K562 (cell line): ENCODE measurements around the gene RNF123. TPM values are rescaled to one million over a fixed set of nuclear protein-coding genes. Genes with fewer than 3 reads are reported as not detected.

Experiments
- HMG20B ChIP-seq: fragments of 250-450 bp; sonication (Bioruptor Pico); IDR thresholded peaks from 2 replicates; pipeline ENCODE4 v1.5.0; 2021; ENCODE audit warnings: mild to moderate bottlenecking
- MCM2 ChIP-seq: fragments of 450-650 bp; IDR thresholded peaks from 2 replicates; pipeline ENCODE4 v1.6.1; 2017; ENCODE audit warnings: low read depth, mild to moderate bottlenecking
- SRSF9 ChIP-seq: fragments of 200-400 bp; formaldehyde crosslinking; IDR thresholded peaks from 2 replicates; pipeline ENCODE4 v1.6.1; 2017; ENCODE audit warnings: low read depth, low read length, borderline replicate concordance
- TCFL5 ChIP-seq: fragments of 250-450 bp; sonication (Bioruptor Pico); conservative IDR thresholded peaks from 2 replicates; pipeline ENCODE4 v1.6.1; 2021; ENCODE audit warnings: mild to moderate bottlenecking, moderate library complexity, matching md5 sums
- polyA plus RNA-seq, 8 experiments: library from polyadenylated mRNA; depleted of rRNA in 4 of 8; stranded (reverse) in 5 of 8; unstranded in 3 of 8; fragments of >200 nt; fragmentation: Nextera tagmentation in 2 of 8; fragmentation: Illumina TruSeq in 1 of 8; extraction: Ambion mirVana in 2 of 8; extraction: Trizol in 1 of 8; gene quantifications; 2 replicates each; pipeline versions ENCODE4 v1.2.1 to v1.2.3, GENCODE V29; 2011 to 2014; ENCODE audit warnings: inconsistent platforms in 1 of 8, missing spikeins in 1 of 8
- total RNA-seq, 7 experiments: library from RNA; depleted of rRNA in 6 of 7; stranded (reverse); fragments of >200 nt in 6 of 7; fragmentation: Illumina TruSeq in 2 of 7; extraction: Trizol in 2 of 7; gene quantifications; 2 replicates each; pipeline versions ENCODE4 v1.2.1 to v1.2.3, GENCODE V29; 2011 to 2021; ENCODE audit warnings: low replicate concordance in 1 of 7
- TF ChIP-seq, protein P1 (sequence below): IDR thresholded peaks from 3 replicates; pipeline ENCODE4 v1.6.1; 2011; ENCODE audit warnings: borderline replicate concordance, mild to moderate bottlenecking, moderate library complexity; ENCODE audit not compliant: insufficient read length; ENCODE audit errors: extremely low read depth
- TF ChIP-seq, protein P2 (sequence below): IDR thresholded peaks from 2 replicates; pipeline ENCODE4 v1.6.1; 2012; ENCODE audit warnings: low read depth, low read length, improper control_type of control experiment, borderline replicate concordance

RNF123 gene
- total and polyA plus RNA-seq, 9 of the 15 experiments (the other 6 are each of a cell fraction or from before 2014, with no cell fraction given): 8.7 to 53.1 (median 17.5) TPM

DNA sequence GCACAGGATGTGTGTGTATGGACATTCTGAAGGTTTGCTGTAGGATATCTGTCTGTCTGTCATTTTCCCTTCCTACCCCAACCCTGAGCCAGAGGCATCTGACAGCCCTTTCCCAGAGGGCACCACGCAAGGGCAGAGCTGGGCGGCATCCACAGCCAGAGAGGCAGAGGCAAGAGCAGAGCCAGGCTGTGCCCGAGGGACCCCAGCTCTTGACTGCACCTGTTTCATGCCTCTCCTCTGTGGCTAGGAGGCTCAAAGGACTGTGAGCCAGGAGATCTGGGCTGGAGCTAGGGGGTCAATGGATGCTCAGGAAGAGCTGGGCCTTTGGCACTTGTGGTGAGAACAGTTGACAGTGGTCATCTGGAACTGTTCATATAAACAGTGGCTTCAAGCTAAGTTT lies 20.0 kb upstream of the RNF123 start (continued):
- TF ChIP-seq, protein P1, sequence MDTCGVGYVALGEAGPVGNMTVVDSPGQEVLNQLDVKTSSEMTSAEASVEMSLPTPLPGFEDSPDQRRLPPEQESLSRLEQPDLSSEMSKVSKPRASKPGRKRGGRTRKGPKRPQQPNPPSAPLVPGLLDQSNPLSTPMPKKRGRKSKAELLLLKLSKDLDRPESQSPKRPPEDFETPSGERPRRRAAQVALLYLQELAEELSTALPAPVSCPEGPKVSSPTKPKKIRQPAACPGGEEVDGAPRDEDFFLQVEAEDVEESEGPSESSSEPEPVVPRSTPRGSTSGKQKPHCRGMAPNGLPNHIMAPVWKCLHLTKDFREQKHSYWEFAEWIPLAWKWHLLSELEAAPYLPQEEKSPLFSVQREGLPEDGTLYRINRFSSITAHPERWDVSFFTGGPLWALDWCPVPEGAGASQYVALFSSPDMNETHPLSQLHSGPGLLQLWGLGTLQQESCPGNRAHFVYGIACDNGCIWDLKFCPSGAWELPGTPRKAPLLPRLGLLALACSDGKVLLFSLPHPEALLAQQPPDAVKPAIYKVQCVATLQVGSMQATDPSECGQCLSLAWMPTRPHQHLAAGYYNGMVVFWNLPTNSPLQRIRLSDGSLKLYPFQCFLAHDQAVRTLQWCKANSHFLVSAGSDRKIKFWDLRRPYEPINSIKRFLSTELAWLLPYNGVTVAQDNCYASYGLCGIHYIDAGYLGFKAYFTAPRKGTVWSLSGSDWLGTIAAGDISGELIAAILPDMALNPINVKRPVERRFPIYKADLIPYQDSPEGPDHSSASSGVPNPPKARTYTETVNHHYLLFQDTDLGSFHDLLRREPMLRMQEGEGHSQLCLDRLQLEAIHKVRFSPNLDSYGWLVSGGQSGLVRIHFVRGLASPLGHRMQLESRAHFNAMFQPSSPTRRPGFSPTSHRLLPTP: no peak
- TF ChIP-seq HMG20B (CRISPR knock-in tag): no peak
- TF ChIP-seq TCFL5: no peak
- TF ChIP-seq, protein P2, sequence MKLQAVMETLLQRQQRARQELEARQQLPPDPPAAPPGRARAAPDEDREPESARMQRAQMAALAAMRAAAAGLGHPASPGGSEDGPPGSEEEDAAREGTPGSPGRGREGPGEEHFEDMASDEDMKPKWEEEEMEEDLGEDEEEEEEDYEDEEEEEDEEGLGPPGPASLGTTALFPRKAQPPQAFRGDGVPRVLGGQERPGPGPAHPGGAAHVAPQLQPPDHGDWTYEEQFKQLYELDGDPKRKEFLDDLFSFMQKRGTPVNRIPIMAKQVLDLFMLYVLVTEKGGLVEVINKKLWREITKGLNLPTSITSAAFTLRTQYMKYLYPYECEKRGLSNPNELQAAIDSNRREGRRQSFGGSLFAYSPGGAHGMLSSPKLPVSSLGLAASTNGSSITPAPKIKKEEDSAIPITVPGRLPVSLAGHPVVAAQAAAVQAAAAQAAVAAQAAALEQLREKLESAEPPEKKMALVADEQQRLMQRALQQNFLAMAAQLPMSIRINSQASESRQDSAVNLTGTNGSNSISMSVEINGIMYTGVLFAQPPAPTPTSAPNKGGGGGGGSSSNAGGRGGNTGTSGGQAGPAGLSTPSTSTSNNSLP: no peak
- TF ChIP-seq SRSF9: no peak
- no peak for TF ChIP-seq MCM2
- TF ChIP-seq, all 486 proteins: peak for 0
